ENCODE results near the gene CFDP1. TPM values are rescaled to one million over a fixed set of nuclear protein-coding genes. Genes with fewer than 3 reads are reported as not detected.

The CFDP1 gene
- total RNA-seq, 2 experiments from 2014 or later: 35.8 to 36.8 TPM

GRCh38 chr16:75261590-75262078 lies 171.7 kb downstream of the CFDP1 start:
- Mint-ChIP-seq H3K36me3 (no peaks in the 10 kb centered on the region), H3K9me3 (no peaks in the 10 kb centered on the region), H3K27me3 (peaks cover 59% of the 10 kb centered on the region), H3K4me1 (peaks cover 3% of the 10 kb centered on the region), H3K4me3 (no peak overlapping the region), H3K27ac (no peak overlapping the region)
- DNase-seq: no peak

- peaks cover 56% of the 10 kb centered on the region for H3K27me3 Mint-ChIP-seq
- H3K9me3 Mint-ChIP-seq: no peaks in the 10 kb centered on the region
- no peak overlapping the region for H3K27ac Mint-ChIP-seq
- H3K36me3 Mint-ChIP-seq: no peaks in the 10 kb centered on the region
- H3K4me1 Mint-ChIP-seq: peaks cover 3% of the 10 kb centered on the region
- no peak for DNase-seq
- no peak overlapping the region for H3K4me3 Mint-ChIP-seq
Observed at GRCh38 chr16:75260851-75261589, 172.3 kb downstream of the CFDP1 start.

- no peaks in the 10 kb centered on the region for H3K4me1 Mint-ChIP-seq
- DNase-seq: no peak
- no peaks in the 10 kb centered on the region for H3K36me3 Mint-ChIP-seq
- H3K9me3 Mint-ChIP-seq: no peaks in the 10 kb centered on the region
- no peak overlapping the region for H3K4me3 Mint-ChIP-seq
- no peak overlapping the region for H3K27ac Mint-ChIP-seq
- peaks cover 60% of the 10 kb centered on the region for H3K27me3 Mint-ChIP-seq
Observed at GRCh38 chr16:75258807-75259141, 174.5 kb downstream of the CFDP1 start.

GRCh38 chr16:75257886-75258806 lies 175.2 kb downstream of the CFDP1 start:
- H3K27ac Mint-ChIP-seq: no peak overlapping the region
- no peaks in the 10 kb centered on the region for H3K36me3 Mint-ChIP-seq
- H3K4me3 Mint-ChIP-seq: no peak overlapping the region
- H3K4me1 Mint-ChIP-seq: no peaks in the 10 kb centered on the region
- no peak for DNase-seq
- H3K9me3 Mint-ChIP-seq: no peaks in the 10 kb centered on the region
- peaks cover 60% of the 10 kb centered on the region for H3K27me3 Mint-ChIP-seq

- Mint-ChIP-seq H3K27ac (no peak overlapping the region), H3K9me3 (no peaks in the 10 kb centered on the region), H3K27me3 (peaks cover 60% of the 10 kb centered on the region), H3K4me1 (peaks cover 4% of the 10 kb centered on the region), H3K4me3 (no peak overlapping the region), H3K36me3 (no peaks in the 10 kb centered on the region)
- DNase-seq: no peak
Observed at GRCh38 chr16:75256696-75257343, 176.5 kb downstream of the CFDP1 start.

- H3K4me1 Mint-ChIP-seq: peaks cover 6% of the 10 kb centered on the region
- no peak for DNase-seq
- H3K4me3 Mint-ChIP-seq: no peak overlapping the region
- peaks cover 60% of the 10 kb centered on the region for H3K27me3 Mint-ChIP-seq
- no peak overlapping the region for H3K27ac Mint-ChIP-seq
- no peaks in the 10 kb centered on the region for H3K9me3 Mint-ChIP-seq
- H3K36me3 Mint-ChIP-seq: no peaks in the 10 kb centered on the region
Observed at GRCh38 chr16:75256059-75256571, 177.2 kb downstream of the CFDP1 start.

- Mint-ChIP-seq H3K9me3 (no peaks in the 10 kb centered on the region), H3K4me3 (no peak overlapping the region), H3K36me3 (no peaks in the 10 kb centered on the region), H3K4me1 (peaks cover 7% of the 10 kb centered on the region), H3K27me3 (peaks cover 68% of the 10 kb centered on the region), H3K27ac (no peak overlapping the region)
- DNase-seq: no peak
Observed at GRCh38 chr16:75254359-75254837, 178.9 kb downstream of the CFDP1 start.

- H3K4me3 Mint-ChIP-seq: no peak overlapping the region
- DNase-seq: no peak
- H3K27me3 Mint-ChIP-seq: peaks cover 68% of the 10 kb centered on the region
- no peaks in the 10 kb centered on the region for H3K9me3 Mint-ChIP-seq
- no peaks in the 10 kb centered on the region for H3K36me3 Mint-ChIP-seq
- H3K4me1 Mint-ChIP-seq: peaks cover 7% of the 10 kb centered on the region
- H3K27ac Mint-ChIP-seq: no peak overlapping the region
Observed at GRCh38 chr16:75252946-75253911, 180.1 kb downstream of the CFDP1 start.

- Mint-ChIP-seq H3K4me1 (peaks cover 7% of the 10 kb centered on the region), H3K27me3 (peaks cover 63% of the 10 kb centered on the region), H3K36me3 (no peaks in the 10 kb centered on the region)
Observed at GRCh38 chr16:75252049-75252864, 181.0 kb downstream of the CFDP1 start.

GRCh38 chr16:75251280-75252048 lies 181.8 kb downstream of the CFDP1 start, which contains the start of gene BCAR1:
BCAR1 (minus strand) TSS chr16:75251624; CDS start chr16:75251482, 142 bp downstream.
- Mint-ChIP-seq H3K36me3 (no peaks in the 10 kb centered on the region), H3K27ac (no peak within 1 kb of the TSS), H3K4me1 (peaks cover 7% of the 10 kb centered on the region), H3K27me3 (peaks cover 61% of the 10 kb centered on the region), H3K9me3 (no peaks in the 10 kb centered on the region), H3K4me3 (peak within 1 kb of the TSS; percentile 64)
- DNase-seq: peak; percentile 60

More at GRCh38 chr16:75252049-75252864, 181.0 kb downstream of the CFDP1 start:
- DNase-seq: no peak
- H3K9me3 Mint-ChIP-seq: no peaks in the 10 kb centered on the region
- peak overlapping the region; percentile 64 for H3K4me3 Mint-ChIP-seq
- H3K27ac Mint-ChIP-seq: no peak overlapping the region

- H3K36me3 Mint-ChIP-seq: no peaks in the 10 kb centered on the region
- H3K27me3 Mint-ChIP-seq: peaks cover 56% of the 10 kb centered on the region
- peak; percentile 28 for DNase-seq
- H3K4me1 Mint-ChIP-seq: peaks cover 7% of the 10 kb centered on the region
- no peak overlapping the region for H3K27ac Mint-ChIP-seq
- no peaks in the 10 kb centered on the region for H3K9me3 Mint-ChIP-seq
- peak overlapping the region; percentile 61 for H3K4me3 Mint-ChIP-seq
Observed at GRCh38 chr16:75250809-75251279, 182.5 kb downstream of the CFDP1 start.

- H3K4me3 Mint-ChIP-seq: peak overlapping the region; percentile 61
Observed at GRCh38 chr16:75250089-75250808, 183.1 kb downstream of the CFDP1 start.

More at GRCh38 chr16:75250089-75250808, 183.1 kb downstream of the CFDP1 start:
- peaks cover 7% of the 10 kb centered on the region for H3K4me1 Mint-ChIP-seq
- peaks cover 54% of the 10 kb centered on the region for H3K27me3 Mint-ChIP-seq
- H3K36me3 Mint-ChIP-seq: no peaks in the 10 kb centered on the region
- H3K9me3 Mint-ChIP-seq: no peaks in the 10 kb centered on the region
- no peak for DNase-seq
- no peak overlapping the region for H3K27ac Mint-ChIP-seq
